ENCODE data around the gene ANKRD23. TPM values are rescaled to one million over a fixed set of nuclear protein-coding genes. Genes with fewer than 3 reads are reported as not detected.
A peak's percentile ranks its signal among the peaks of the same experiment; 100 is the strongest.

Gene ANKRD23
- total and polyA plus RNA-seq, 2 of the 13 experiments (the other 11 are each of a cell fraction or from before 2014, with no cell fraction given): 1.5 to 1.6 TPM

- peak overlapping the region; percentile 81 to 100 (median 93) for H3K4me3 ChIP-seq (replicated peaks in 1 of 3; ENCODE audit: insufficient read depth in 1 of 3, low read depth in 2 of 3, low read length in 3 of 3)
- peaks cover 0 to 10% of the 10 kb centered on the region in 2 experiments; a peak in 3 of 5 replicates for H3K27me3 ChIP-seq (ENCODE audit: control insufficient read depth in 1 of 2, insufficient read depth in 2 of 2, low read length in 2 of 2)
- ChIA-PET POLR2A (interaction anchor here (1.5 to 5.9 kb wide), 2 partner anchors 9 to 23 kb away, joined by 4 to 152 read pairs; partner anchors contain the start of genes ANKRD23 and ANKRD39), CTCF (ENCODE audit: low intra/inter-chr PET ratio, low total read pairs) (no interaction called here)
- ATAC-seq (no peak), DNase-seq (ENCODE audit: low spot score) (no peak), FAIRE-seq (no peak)
- peak overlapping the region; percentile 96 for H3K27ac ChIP-seq (ENCODE audit: extremely low read length, insufficient read depth, low read length)
- peak overlapping the region; percentile 92 for H3K4me2 ChIP-seq (ENCODE audit: low read depth, low read length)
- 84% methylated on average over 13 of the region's 22 CpGs for WGBS (ENCODE audit: low lambda C conversion rate)
- H4K20me1 ChIP-seq (ENCODE audit: insufficient read depth, low read length): no peaks in the 10 kb centered on the region
- intact Hi-C loops (cut with micrococcal nuclease; ENCODE audit: unreplicated experiment): no loop called here
- H2AFZ ChIP-seq (ENCODE audit: low read length): no peak overlapping the region
- no peaks in the 10 kb centered on the region for H3K9me3 ChIP-seq (ENCODE audit: low read length)
- peaks cover 40% of the 10 kb centered on the region for H3K4me1 ChIP-seq (ENCODE audit: insufficient read depth, low read length)
- H3K36me3 ChIP-seq (replicated peaks in 1 of 2; ENCODE audit: control insufficient read depth in 1 of 2, insufficient read depth in 2 of 2, low read length in 2 of 2): peaks cover 34 to 45% of the 10 kb centered on the region in 2 experiments
- no TSS peak for BruUV-seq (replicated peaks)
- H3K79me2 ChIP-seq (ENCODE audit: insufficient read depth, low read length): peaks cover 23% of the 10 kb centered on the region
- in situ Hi-C loops (cut with HindIII; ENCODE audit: extremely low pct_ligation_motif_present, low pct_unique_long_range_greater_than_20kb): no loop called here
- peak overlapping the region; percentile 98 for H3K9ac ChIP-seq (ENCODE audit: insufficient read depth, low read depth, low read length)
- TF ChIP-seq NRL (CRISPR knock-in tag; IDR thresholded peaks at IDR 0.05; ENCODE audit: borderline replicate concordance): peak; percentile 44; the same call in 1 of the 2 replicates
- TF ChIP-seq CREBL2 (CRISPR knock-in tag; IDR thresholded peaks at IDR 0.05; ENCODE audit: borderline replicate concordance): 0 out of 2 replicates have a peak, but pooled peaks have one; percentile 53
- no peak for TF ChIP-seq REPIN1 (CRISPR knock-in tag; IDR thresholded peaks at IDR 0.05; ENCODE audit: borderline replicate concordance, low read depth)
- peak; percentile 22; the same call in 1 of the 2 replicates for TF ChIP-seq THAP7 (CRISPR knock-in tag; IDR thresholded peaks at IDR 0.05)
- TF ChIP-seq NR1H2 (CRISPR knock-in tag; IDR thresholded peaks at IDR 0.05; ENCODE audit: borderline replicate concordance, low read depth): no peak
- no peak for TF ChIP-seq ZNF570 (CRISPR knock-in tag; IDR thresholded peaks at IDR 0.05; ENCODE audit: borderline replicate concordance)
- TF ChIP-seq ZNF496 (CRISPR knock-in tag; IDR thresholded peaks at IDR 0.05; ENCODE audit: insufficient replicate concordance): no peak
- TF ChIP-seq, protein P1, sequence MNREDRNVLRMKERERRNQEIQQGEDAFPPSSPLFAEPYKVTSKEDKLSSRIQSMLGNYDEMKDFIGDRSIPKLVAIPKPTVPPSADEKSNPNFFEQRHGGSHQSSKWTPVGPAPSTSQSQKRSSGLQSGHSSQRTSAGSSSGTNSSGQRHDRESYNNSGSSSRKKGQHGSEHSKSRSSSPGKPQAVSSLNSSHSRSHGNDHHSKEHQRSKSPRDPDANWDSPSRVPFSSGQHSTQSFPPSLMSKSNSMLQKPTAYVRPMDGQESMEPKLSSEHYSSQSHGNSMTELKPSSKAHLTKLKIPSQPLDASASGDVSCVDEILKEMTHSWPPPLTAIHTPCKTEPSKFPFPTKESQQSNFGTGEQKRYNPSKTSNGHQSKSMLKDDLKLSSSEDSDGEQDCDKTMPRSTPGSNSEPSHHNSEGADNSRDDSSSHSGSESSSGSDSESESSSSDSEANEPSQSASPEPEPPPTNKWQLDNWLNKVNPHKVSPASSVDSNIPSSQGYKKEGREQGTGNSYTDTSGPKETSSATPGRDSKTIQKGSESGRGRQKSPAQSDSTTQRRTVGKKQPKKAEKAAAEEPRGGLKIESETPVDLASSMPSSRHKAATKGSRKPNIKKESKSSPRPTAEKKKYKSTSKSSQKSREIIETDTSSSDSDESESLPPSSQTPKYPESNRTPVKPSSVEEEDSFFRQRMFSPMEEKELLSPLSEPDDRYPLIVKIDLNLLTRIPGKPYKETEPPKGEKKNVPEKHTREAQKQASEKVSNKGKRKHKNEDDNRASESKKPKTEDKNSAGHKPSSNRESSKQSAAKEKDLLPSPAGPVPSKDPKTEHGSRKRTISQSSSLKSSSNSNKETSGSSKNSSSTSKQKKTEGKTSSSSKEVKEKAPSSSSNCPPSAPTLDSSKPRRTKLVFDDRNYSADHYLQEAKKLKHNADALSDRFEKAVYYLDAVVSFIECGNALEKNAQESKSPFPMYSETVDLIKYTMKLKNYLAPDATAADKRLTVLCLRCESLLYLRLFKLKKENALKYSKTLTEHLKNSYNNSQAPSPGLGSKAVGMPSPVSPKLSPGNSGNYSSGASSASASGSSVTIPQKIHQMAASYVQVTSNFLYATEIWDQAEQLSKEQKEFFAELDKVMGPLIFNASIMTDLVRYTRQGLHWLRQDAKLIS (CRISPR knock-in tag; IDR thresholded peaks at IDR 0.05): 0 out of 2 replicates have a peak, but pooled peaks have one; percentile 12
- TF ChIP-seq HIC2 (CRISPR knock-in tag; IDR thresholded peaks at IDR 0.05; ENCODE audit: low read depth): peak; percentile 39; the same call in 1 of the 2 replicates
- no peak for TF ChIP-seq ZNF17 (CRISPR knock-in tag; IDR thresholded peaks at IDR 0.05)
- no peak for TF ChIP-seq ZNF460 (CRISPR knock-in tag; IDR thresholded peaks at IDR 0.05; ENCODE audit: borderline replicate concordance)
- TF ChIP-seq RBFOX2 (IDR thresholded peaks at IDR 0.05; ENCODE audit: low read depth, low read length): peak; percentile 10; the same call in 1 of the 2 replicates
- TF ChIP-seq HOXD1 (CRISPR knock-in tag; IDR thresholded peaks at IDR 0.05): no peak
- no peak for TF ChIP-seq ZNF556 (CRISPR knock-in tag; IDR thresholded peaks at IDR 0.05; ENCODE audit: borderline replicate concordance)
- no peak for TF ChIP-seq ZBTB8A (CRISPR knock-in tag; IDR thresholded peaks at IDR 0.05; ENCODE audit: borderline replicate concordance, low read depth)
- TF ChIP-seq SIX4 (CRISPR knock-in tag; IDR thresholded peaks at IDR 0.05): no peak
Measured at GRCh38 chr2:96866986-96867755, 23.4 kb upstream of the ANKRD23 start.

Measured in HepG2 (cell line).